Keratinocyte (primary cell): ENCODE data around the gene FCRL2. TPM values are rescaled to one million over a fixed set of nuclear protein-coding genes. Genes with fewer than 3 reads are reported as not detected.

ENCODE experiments used
- DNase-seq: peaks from one replicate; pipeline ENCODE4 v3.0.0-alpha.2; 2011; ENCODE audit warnings: low read depth, missing footprints, low spot score
- FAIRE-seq: peaks from 2 replicates; lab custom pipeline; 2011; peaks lifted over from hg19 to GRCh38; lab: Jason Lieb, UNC
- H2AFZ ChIP-seq: 2 replicates; pipeline ENCODE4 v1.6.0; 2012; ENCODE audit warnings: low read length, control low read depth, inconsistent platforms; ENCODE audit not compliant: control insufficient read depth
- H3K27ac ChIP-seq: 2 replicates; pipeline ENCODE4 v1.5.1; 2011; ENCODE audit warnings: low read length; ENCODE audit not compliant: control insufficient read depth, insufficient read depth
- H3K27me3 ChIP-seq: 3 replicates; pipeline ENCODE4 v1.6.0; 2011; ENCODE audit warnings: low read length; ENCODE audit not compliant: control insufficient read depth, insufficient read depth; ENCODE audit errors: extremely low read depth
- H3K36me3 ChIP-seq, 2 experiments: 2 replicates in 1 of 2; 3 replicates in 1 of 2; pipeline ENCODE4 v1.5.1; 2011; ENCODE audit warnings: low read length in 2 of 2, mild to moderate bottlenecking in 1 of 2; ENCODE audit not compliant: control insufficient read depth in 2 of 2, insufficient read depth in 2 of 2; ENCODE audit errors: extremely low read depth in 1 of 2
- H3K4me1 ChIP-seq: 3 replicates; pipeline ENCODE4 v1.5.1; 2011; ENCODE audit warnings: low read length; ENCODE audit not compliant: control insufficient read depth, insufficient read depth; ENCODE audit errors: extremely low read depth
- H3K4me2 ChIP-seq: 3 replicates; pipeline ENCODE4 v1.6.0; 2011; ENCODE audit warnings: low read depth, low read length; ENCODE audit not compliant: control insufficient read depth, insufficient read depth; ENCODE audit errors: extremely low read depth
- H3K4me3 ChIP-seq, 3 experiments: fragments of 200-600 bp in 1 of 3; sonication (generic) in 1 of 3; 2 replicates in 2 of 3; 3 replicates in 1 of 3; pipeline ENCODE4 v1.5.1; 2011 to 2016; ENCODE audit warnings: low read length in 3 of 3, mild to moderate bottlenecking in 3 of 3, control low read depth in 2 of 3, inconsistent platforms in 1 of 3, low read depth in 1 of 3, mixed read lengths in 1 of 3, mixed run types in 1 of 3, moderate library complexity in 1 of 3; ENCODE audit not compliant: control insufficient read depth in 2 of 3, insufficient read depth in 2 of 3; ENCODE audit errors: extremely low read depth in 1 of 3
- H3K79me2 ChIP-seq: 2 replicates; pipeline ENCODE4 v1.6.0; 2012; ENCODE audit warnings: low read length; ENCODE audit not compliant: control insufficient read depth, insufficient read depth
- H3K9ac ChIP-seq: 3 replicates; pipeline ENCODE4 v1.6.0; 2011; ENCODE audit warnings: low read length; ENCODE audit not compliant: control insufficient read depth, insufficient read depth; ENCODE audit errors: extremely low read depth
- H3K9me1 ChIP-seq: 3 replicates; pipeline ENCODE4 v1.6.0; 2011; ENCODE audit warnings: low read length; ENCODE audit not compliant: control insufficient read depth, insufficient read depth; ENCODE audit errors: extremely low read depth
- H3K9me3 ChIP-seq: 2 replicates; pipeline ENCODE4 v1.5.1; 2012; ENCODE audit warnings: low read depth, low read length; ENCODE audit not compliant: control insufficient read depth
- H4K20me1 ChIP-seq: 3 replicates; pipeline ENCODE4 v1.6.0; 2011; ENCODE audit warnings: low read length; ENCODE audit not compliant: control insufficient read depth, insufficient read depth; ENCODE audit errors: extremely low read depth
- CTCF ChIP-seq, 3 experiments: IDR thresholded peaks in 1 of 3; conservative IDR thresholded peaks in 1 of 3; optimal IDR thresholded peaks in 1 of 3; 2 replicates in 2 of 3; 3 replicates in 1 of 3; pipeline versions ENCODE3 to v1.5.1; 2011; ENCODE audit warnings: low read length in 3 of 3, mild to moderate bottlenecking in 3 of 3, moderate library complexity in 2 of 3, control low read depth in 1 of 3, inconsistent platforms in 1 of 3; ENCODE audit not compliant: insufficient read depth in 2 of 3; ENCODE audit errors: extremely low read depth in 1 of 3
- EZH2 ChIP-seq: IDR thresholded peaks from one replicate; pipeline ENCODE4 v1.6.1; 2012; ENCODE audit warnings: inconsistent platforms, mild to moderate bottlenecking, low read length, moderate library complexity
- dilution Hi-C: fragments of 300-500 bp; cut with MboI; formaldehyde crosslinking; loops from one replicate; pipeline ENCODE4 v1.7.0; 2020; ENCODE audit warnings: low sequenced_read_pairs; ENCODE audit not compliant: extremely low pct_ligation_motif_present
- polyA plus RNA-seq, 5 experiments: library from polyadenylated mRNA; depleted of rRNA in 3 of 5; stranded (reverse) in 3 of 5; stranded (forward) in 1 of 5; unstranded in 1 of 5; fragments of >200 nt; gene quantifications; 1 replicate in 1 of 5; 2 replicates in 3 of 5; 3 replicates in 1 of 5; pipeline versions ENCODE4 v1.2.1 to v1.2.3, GENCODE V29; 2011 to 2012; ENCODE audit warnings: missing spikeins in 2 of 5, low read depth in 1 of 5, low replicate concordance in 1 of 5

Gene FCRL2
- polyA plus RNA-seq, 1 donor (not counting 4 experiments of a cell fraction or from before 2014, with no cell fraction given), result not detected

- Histone ChIP-seq H2AFZ (no peak overlapping the region), H3K36me3 (no peaks in the 10 kb centered on the region), H3K9me3 (no peaks in the 10 kb centered on the region), H3K9ac (no peak overlapping the region), H3K9me1 (no peaks in the 10 kb centered on the region), H3K27ac (no peak overlapping the region), H3K4me3 (no peak overlapping the region), H3K4me2 (no peak overlapping the region), H3K79me2 (no peaks in the 10 kb centered on the region), H3K27me3 (no peaks in the 10 kb centered on the region), H4K20me1 (no peaks in the 10 kb centered on the region), H3K4me1 (no peaks in the 10 kb centered on the region)
- TF ChIP-seq CTCF (optimal IDR thresholded peaks at IDR 0.05 in 1 of 3, IDR thresholded peaks at IDR 0.05 in 1 of 3, conservative IDR thresholded peaks at IDR 0.05 in 1 of 3; ENCODE audit: extremely low read depth in 1 of 3, insufficient read depth in 2 of 3, low read length in 3 of 3), result no peak
- TF ChIP-seq EZH2, result no peak
- dilution Hi-C loops, result no loop called here
- FAIRE-seq (no peak), DNase-seq (no peak)
Observed at GRCh38 chr1:157704878-157705277, 72.1 kb downstream of the FCRL2 start.

GRCh38 chr1:157703981-157704380 lies 73.0 kb downstream of the FCRL2 start:
- Histone ChIP-seq H3K79me2 (no peaks in the 10 kb centered on the region), H3K4me3 (no peak overlapping the region), H3K27me3 (no peaks in the 10 kb centered on the region), H3K9me3 (no peaks in the 10 kb centered on the region), H4K20me1 (no peaks in the 10 kb centered on the region), H3K9me1 (no peaks in the 10 kb centered on the region), H2AFZ (no peak overlapping the region), H3K9ac (no peak overlapping the region), H3K36me3 (no peaks in the 10 kb centered on the region), H3K4me2 (no peak overlapping the region), H3K27ac (no peak overlapping the region), H3K4me1 (no peaks in the 10 kb centered on the region)
- DNase-seq, result no peak
- FAIRE-seq, result no peak
- no peak for TF ChIP-seq CTCF (optimal IDR thresholded peaks at IDR 0.05 in 1 of 3, IDR thresholded peaks at IDR 0.05 in 1 of 3, conservative IDR thresholded peaks at IDR 0.05 in 1 of 3; ENCODE audit: extremely low read depth in 1 of 3, insufficient read depth in 2 of 3, low read length in 3 of 3)
- TF ChIP-seq EZH2, result no peak
- dilution Hi-C loops, result no loop called here
